Kidney (tissue), 14 donors: ENCODE data around the gene SCGB3A1. TPM values are rescaled to one million over a fixed set of nuclear protein-coding genes. Genes with fewer than 3 reads are reported as not detected.

Experiments
- DNase-seq, 5 donors: peaks; one replicate each; pipeline ENCODE4 v3.0.0-alpha.2; 2013 to 2020
- FAIRE-seq: peaks from 2 replicates; lab custom pipeline; 2012; peaks lifted over from hg19 to GRCh38; lab: Jason Lieb, UNC
- H3K27ac ChIP-seq, 2 donors: one replicate each; pipeline ENCODE4 v1.7.0; 2013; ENCODE audit warnings: low read depth in 2 of 2, low read length in 2 of 2, inconsistent platforms in 1 of 2
- H3K27me3 ChIP-seq: one replicate; pipeline ENCODE4 v1.7.1; 2013; ENCODE audit warnings: low read length, inconsistent platforms; ENCODE audit not compliant: control insufficient read depth, insufficient read depth
- H3K36me3 ChIP-seq, 3 donors: one replicate each; pipeline versions ENCODE4 v1.7.0 to v1.7.1; 2013; ENCODE audit warnings: low read length in 3 of 3, control low read depth in 1 of 3, inconsistent platforms in 1 of 3; ENCODE audit not compliant: insufficient read depth in 3 of 3, control insufficient read depth in 2 of 3
- H3K4me1 ChIP-seq, 3 donors: one replicate each; pipeline versions ENCODE4 v1.7.0 to v1.7.1; 2013; ENCODE audit warnings: low read length in 3 of 3, inconsistent platforms in 1 of 3, low read depth in 1 of 3; ENCODE audit not compliant: control insufficient read depth in 2 of 3, insufficient read depth in 2 of 3
- H3K4me3 ChIP-seq, 3 donors: one replicate each; pipeline versions ENCODE4 v1.7.0 to v1.8.1; 2013; ENCODE audit warnings: low read length in 3 of 3, control low read depth in 1 of 3, inconsistent platforms in 1 of 3
- H3K9ac ChIP-seq, 3 donors: one replicate each; pipeline versions ENCODE4 v1.7.0 to v1.7.1; 2013; ENCODE audit warnings: low read length in 3 of 3, control low read depth in 1 of 3, inconsistent platforms in 1 of 3
- H3K9me3 ChIP-seq, 3 donors: one replicate each; pipeline versions ENCODE4 v1.7.0 to v1.7.1; 2013; ENCODE audit warnings: low read length in 3 of 3, control low read depth in 1 of 3, inconsistent platforms in 1 of 3; ENCODE audit not compliant: control insufficient read depth in 2 of 3, insufficient read depth in 1 of 3
- intact Hi-C: fragments of 100-400 bp; cut with DNase I; formaldehyde crosslinking; loops from one replicate; pipeline ENCODE4 v1.11.1; 2022
- polyA plus RNA-seq: library from polyadenylated mRNA; stranded (reverse); fragments of 350-450 nt; fragmentation: Illumina TruSeq; extraction: RNeasy Lipid Tissue Mini Kit (QIAGEN cat#74804); gene quantifications from one replicate; pipeline ENCODE4 v1.2.3, GENCODE V29; 2014; ENCODE audit warnings: low read depth, low replicate concordance; ENCODE audit not compliant: insufficient read depth
- total RNA-seq: library from RNA; stranded (reverse); fragmentation: NEBNext Ultra II Directional; extraction: Animal tissue kit (Norgen Biotek cat#: 25700); gene quantifications from one replicate; pipeline ENCODE4 v1.2.1, GENCODE V29; 2021
- TF ChIP-seq, protein P1 (sequence below): IDR thresholded peaks from 3 replicates; pipeline ENCODE4 v1.5.1; 2012; ENCODE audit warnings: mild to moderate bottlenecking, moderate library complexity, borderline replicate concordance; ENCODE audit not compliant: insufficient read depth; ENCODE audit errors: extremely low read depth
- donor health status: control.
- donor health status: control.
- donor health status: control.
- donor health status: control.
- donor health status: control.
- donor health status: DM: yes; HTN: yes; CAD: no.
- donor health status: Normal renal cell carcinoma (clear cell type).

SCGB3A1 gene
- total and polyA plus RNA-seq, 2 donors from 2014 or later, result 1.1 to 2.3 TPM

- intact Hi-C loops, result no loop called here
- H3K27ac ChIP-seq, result no peak overlapping the region
- no peak overlapping the region for H3K4me3 ChIP-seq
- no peak for DNase-seq
- no peak for FAIRE-seq
- H3K27me3 ChIP-seq, result no peaks in the 10 kb centered on the region
- H3K9ac ChIP-seq, result no peak overlapping the region
- TF ChIP-seq, protein P1, sequence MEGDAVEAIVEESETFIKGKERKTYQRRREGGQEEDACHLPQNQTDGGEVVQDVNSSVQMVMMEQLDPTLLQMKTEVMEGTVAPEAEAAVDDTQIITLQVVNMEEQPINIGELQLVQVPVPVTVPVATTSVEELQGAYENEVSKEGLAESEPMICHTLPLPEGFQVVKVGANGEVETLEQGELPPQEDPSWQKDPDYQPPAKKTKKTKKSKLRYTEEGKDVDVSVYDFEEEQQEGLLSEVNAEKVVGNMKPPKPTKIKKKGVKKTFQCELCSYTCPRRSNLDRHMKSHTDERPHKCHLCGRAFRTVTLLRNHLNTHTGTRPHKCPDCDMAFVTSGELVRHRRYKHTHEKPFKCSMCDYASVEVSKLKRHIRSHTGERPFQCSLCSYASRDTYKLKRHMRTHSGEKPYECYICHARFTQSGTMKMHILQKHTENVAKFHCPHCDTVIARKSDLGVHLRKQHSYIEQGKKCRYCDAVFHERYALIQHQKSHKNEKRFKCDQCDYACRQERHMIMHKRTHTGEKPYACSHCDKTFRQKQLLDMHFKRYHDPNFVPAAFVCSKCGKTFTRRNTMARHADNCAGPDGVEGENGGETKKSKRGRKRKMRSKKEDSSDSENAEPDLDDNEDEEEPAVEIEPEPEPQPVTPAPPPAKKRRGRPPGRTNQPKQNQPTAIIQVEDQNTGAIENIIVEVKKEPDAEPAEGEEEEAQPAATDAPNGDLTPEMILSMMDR, result no peak
- H3K36me3 ChIP-seq, result peaks cover 7 to 26% (median 14%) of the 10 kb centered on the region in 3 donors
- H3K4me1 ChIP-seq, result no peaks in the 10 kb centered on the region
- no peaks in the 10 kb centered on the region for H3K9me3 ChIP-seq
These were observed 15.7 kb downstream of the SCGB3A1 start for GRCh38 chr5:180575571-180575970.

GRCh38 chr5:180568914-180569313 is 22.4 kb downstream of the SCGB3A1 start:
- TF ChIP-seq, protein P1, result no peak
- no peaks in the 10 kb centered on the region for H3K9me3 ChIP-seq
- H3K27me3 ChIP-seq, result no peaks in the 10 kb centered on the region
- H3K4me1 ChIP-seq, result no peaks in the 10 kb centered on the region
- no peak overlapping the region for H3K27ac ChIP-seq
- H3K9ac ChIP-seq, result no peak overlapping the region
- no peak overlapping the region for H3K4me3 ChIP-seq
- intact Hi-C loops, result no loop called here
- DNase-seq, result no peak
- no peak for FAIRE-seq
- H3K36me3 ChIP-seq, result peaks cover 12 to 31% (median 20%) of the 10 kb centered on the region in 3 donors

DNA sequence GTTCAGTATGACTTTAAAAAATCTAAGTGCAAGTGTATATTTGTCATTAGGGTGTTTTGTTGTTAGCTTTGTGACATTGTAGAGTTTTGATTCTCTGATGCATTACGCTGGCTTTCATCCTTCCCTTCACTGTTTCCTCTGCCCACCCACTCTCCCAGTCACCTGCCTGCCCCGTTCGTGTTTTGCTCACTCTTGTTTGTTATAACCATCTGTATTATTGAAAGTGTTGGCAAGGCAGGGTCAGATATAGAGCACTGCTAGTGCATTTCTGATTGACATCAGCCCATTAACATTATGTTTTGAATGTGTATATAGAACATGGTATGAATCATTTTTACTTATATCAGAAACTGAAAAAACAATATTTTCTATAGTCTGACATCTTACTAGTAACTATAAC is 27.3 kb downstream of the SCGB3A1 start:
- no peak for FAIRE-seq
- intact Hi-C loops, result no loop called here
- Histone ChIP-seq H3K4me1 (no peaks in the 10 kb centered on the region), H3K27ac (no peak overlapping the region), H3K36me3 (peaks cover 8 to 20% (median 9%) of the 10 kb centered on the region in 3 donors), H3K9ac (no peak overlapping the region), H3K4me3 (no peak overlapping the region), H3K27me3 (no peaks in the 10 kb centered on the region), H3K9me3 (no peaks in the 10 kb centered on the region)
- no peak for DNase-seq
- TF ChIP-seq, protein P1, result no peak

GRCh38 chr5:180558232-180558631 is 33.1 kb downstream of the SCGB3A1 start:
- intact Hi-C loops, result no loop called here
- H3K9me3 ChIP-seq, result no peaks in the 10 kb centered on the region
- FAIRE-seq (no peak), DNase-seq (no peak)
- no peaks in the 10 kb centered on the region for H3K4me1 ChIP-seq
- no peaks in the 10 kb centered on the region for H3K27me3 ChIP-seq
- no peak overlapping the region for H3K4me3 ChIP-seq
- peaks cover 3 to 16% (median 4%) of the 10 kb centered on the region in 3 donors for H3K36me3 ChIP-seq
- TF ChIP-seq, protein P1, result no peak
- no peak overlapping the region for H3K27ac ChIP-seq
- H3K9ac ChIP-seq, result no peak overlapping the region
